PC-9 (cell line): ENCODE data around the gene ELMO1. TPM values are rescaled to one million over a fixed set of nuclear protein-coding genes. Genes with fewer than 3 reads are reported as not detected.

Source experiments
- BruUV-seq: library from RNA; stranded (reverse); fragments of 400-500 nt; replicated peaks from 2 replicates; lab custom pipeline; 2021; lab: Mats Ljungman, UMichigan
- CTCF ChIA-PET: fragments of 300-600 bp; sonication (Branson Sonifier 250); formaldehyde crosslinking; loops from one replicate; lab custom pipeline; 2022; ENCODE audit warnings: antibody characterized with exemption; lab: Charles Lee
- POLR2A ChIA-PET: fragments of 300-600 bp; sonication (Branson Sonifier 250); formaldehyde crosslinking; loops from one replicate; lab custom pipeline; 2022; ENCODE audit warnings: antibody characterized with exemption; ENCODE audit not compliant: unreplicated experiment; lab: Charles Lee
- DNase-seq, 2 experiments: peaks; one replicate each; pipeline versions ENCODE4 v3.0.0 to v3.0.0-alpha.2; 2015 to 2022; ENCODE audit warnings: mixed read lengths in 1 of 2
- H2AFZ ChIP-seq: fragments of 200-600 bp; sonication (generic); 2 replicates; pipeline ENCODE4 v1.8.1; 2017; ENCODE audit warnings: antibody characterized with exemption
- H3F3A ChIP-seq: fragments of 200-600 bp; sonication (generic); 2 replicates; pipeline ENCODE4 v1.8.1; 2017; ENCODE audit warnings: antibody characterized with exemption, mild to moderate bottlenecking, low read depth; ENCODE audit not compliant: insufficient read depth
- H3K27ac ChIP-seq: fragments of 200-600 bp; sonication (generic); 2 replicates; pipeline ENCODE4 v1.6.1; 2016; ENCODE audit warnings: mixed run types
- H3K27me3 ChIP-seq: fragments of 200-600 bp; sonication (generic); 2 replicates; pipeline ENCODE4 v1.6.1; 2016; ENCODE audit warnings: low read depth, mixed run types; ENCODE audit not compliant: insufficient read depth
- H3K36me3 ChIP-seq: fragments of 200-600 bp; sonication (generic); 2 replicates; pipeline ENCODE4 v1.6.1; 2016; ENCODE audit warnings: low read depth, mixed run types
- H3K4me1 ChIP-seq: fragments of 200-600 bp; sonication (generic); replicated peaks from 2 replicates; pipeline ENCODE4 v1.6.1; 2016; ENCODE audit warnings: mixed run types; ENCODE audit not compliant: insufficient read depth
- H3K4me2 ChIP-seq: fragments of 200-600 bp; sonication (generic); 2 replicates; pipeline ENCODE4 v1.6.1; 2017; ENCODE audit warnings: mixed run types
- H3K4me3 ChIP-seq: fragments of 200-600 bp; sonication (generic); 2 replicates; pipeline ENCODE4 v1.6.1; 2016; ENCODE audit warnings: mixed run types
- H3K79me2 ChIP-seq: fragments of 200-600 bp; sonication (generic); 2 replicates; pipeline ENCODE4 v1.6.1; 2017; ENCODE audit warnings: low read depth, mixed run types
- H3K9me2 ChIP-seq: fragments of 200-600 bp; sonication (generic); 2 replicates; pipeline ENCODE4 v1.8.1; 2017; ENCODE audit warnings: mild to moderate bottlenecking; ENCODE audit not compliant: insufficient read depth
- H3K9me3 ChIP-seq: fragments of 200-600 bp; sonication (generic); 2 replicates; pipeline ENCODE4 v1.8.1; 2016; ENCODE audit warnings: low read depth; ENCODE audit not compliant: insufficient read depth
- H4K20me1 ChIP-seq: fragments of 200-600 bp; sonication (generic); 2 replicates; pipeline ENCODE4 v1.8.1; 2017; ENCODE audit not compliant: insufficient read depth
- CTCF ChIP-seq: fragments of 200-600 bp; sonication (generic); conservative IDR thresholded peaks from 2 replicates; pipeline ENCODE4 v1.6.1; 2017; ENCODE audit warnings: mixed run types, antibody characterized with exemption, mild to moderate bottlenecking, moderate library complexity
- EZH2 ChIP-seq: fragments of 200-600 bp; sonication (generic); IDR thresholded peaks from 2 replicates; pipeline ENCODE4 v1.8.0; 2017; ENCODE audit warnings: antibody characterized with exemption, low read depth
- intact Hi-C: fragments of 100-400 bp; cut with micrococcal nuclease; formaldehyde crosslinking; loops from one replicate; pipeline ENCODE4 v1.10.0; 2022; ENCODE audit not compliant: unreplicated experiment
- total RNA-seq: library from RNA; stranded (reverse); gene quantifications from 2 replicates; pipeline ENCODE4 v1.2.3, GENCODE V29; 2021

The ELMO1 gene
- total RNA-seq, 1 experiment from 2014 or later = 4.8 TPM

DNA sequence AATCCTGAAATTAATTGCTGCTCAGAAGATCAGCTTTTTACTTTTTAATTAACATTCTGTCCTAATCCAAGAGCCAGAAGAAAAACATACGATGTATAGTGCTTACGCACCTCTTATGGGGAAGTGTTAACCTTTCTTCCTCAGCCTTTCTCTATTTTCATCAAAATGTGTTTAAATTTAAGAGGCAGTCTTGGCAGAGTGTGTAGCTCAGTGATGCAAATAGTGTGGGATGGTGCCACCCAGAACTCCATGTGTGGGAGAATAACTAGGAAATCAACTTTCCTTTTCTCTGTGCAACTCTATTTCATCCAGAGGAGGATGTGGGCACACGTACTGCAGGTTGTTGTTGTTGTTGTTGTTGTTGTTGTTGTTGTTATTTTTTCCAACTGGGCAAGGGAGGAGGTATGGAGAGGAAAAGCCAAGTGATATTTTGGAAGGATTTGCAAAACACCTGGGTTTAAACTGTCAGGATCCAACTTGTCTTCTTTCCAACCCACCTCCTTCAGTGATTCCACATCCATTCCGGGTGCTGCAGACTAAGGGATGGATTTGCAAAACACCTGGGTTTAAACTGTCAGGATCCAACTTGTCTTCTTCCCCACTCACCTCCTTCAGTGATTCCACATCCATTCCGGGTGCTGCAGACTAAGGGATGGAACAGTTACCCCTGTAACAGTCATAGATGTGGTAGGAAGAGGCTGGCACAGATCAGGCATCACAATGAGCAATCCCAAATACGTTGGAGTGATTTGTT is 19.8 kb downstream of the ELMO1 start:
- Histone ChIP-seq H3K36me3 (no peaks in the 10 kb centered on the region), H3K27ac (no peak overlapping the region), H3K79me2 (no peaks in the 10 kb centered on the region), H3F3A (no peaks in the 10 kb centered on the region), H4K20me1 (no peaks in the 10 kb centered on the region), H3K4me1 (no peaks in the 10 kb centered on the region), H3K9me2 (no peaks in the 10 kb centered on the region), H2AFZ (no peak overlapping the region), H3K9me3 (no peaks in the 10 kb centered on the region), H3K27me3 (peaks cover 3% of the 10 kb centered on the region), H3K4me2 (no peak overlapping the region), H3K4me3 (no peak overlapping the region)
- ChIA-PET CTCF (no interaction called here), POLR2A (no interaction called here)
- intact Hi-C loops = no loop called here
- no peak for DNase-seq
- TF ChIP-seq CTCF (no peak), EZH2 (no peak)
- no TSS peak for BruUV-seq

GRCh38 chr7:37427276-37427940 is 21.3 kb downstream of the ELMO1 start:
- no peak overlapping the region for H3K27ac ChIP-seq
- intact Hi-C loops = no loop called here
- no peaks in the 10 kb centered on the region for H3K36me3 ChIP-seq
- DNase-seq = no peak
- no peak overlapping the region for H3K4me3 ChIP-seq
- H3K4me1 ChIP-seq = no peaks in the 10 kb centered on the region
- no peaks in the 10 kb centered on the region for H3K9me2 ChIP-seq
- ChIA-PET POLR2A (no interaction called here), CTCF (no interaction called here)
- BruUV-seq = no TSS peak
- TF ChIP-seq EZH2 (no peak), CTCF (no peak)
- no peaks in the 10 kb centered on the region for H4K20me1 ChIP-seq
- no peaks in the 10 kb centered on the region for H3K79me2 ChIP-seq
- no peak overlapping the region for H3K4me2 ChIP-seq
- no peak overlapping the region for H2AFZ ChIP-seq
- no peaks in the 10 kb centered on the region for H3K9me3 ChIP-seq
- peaks cover 10% of the 10 kb centered on the region for H3K27me3 ChIP-seq
- no peaks in the 10 kb centered on the region for H3F3A ChIP-seq

GRCh38 chr7:37425498-37425897 is 23.2 kb downstream of the ELMO1 start:
- H3K79me2 ChIP-seq = no peaks in the 10 kb centered on the region
- H3K9me2 ChIP-seq = no peaks in the 10 kb centered on the region
- no peak overlapping the region for H3K4me2 ChIP-seq
- no peaks in the 10 kb centered on the region for H3K4me1 ChIP-seq
- no peaks in the 10 kb centered on the region for H3K9me3 ChIP-seq
- no peak overlapping the region for H2AFZ ChIP-seq
- no peak overlapping the region for H3K27ac ChIP-seq
- H3K27me3 ChIP-seq = peaks cover 18% of the 10 kb centered on the region
- CTCF ChIA-PET = interaction anchor here (0.7 kb wide), 1 partner anchor 17 kb away, joined by 3 read pairs; no protein-coding TSS in a partner anchor
- POLR2A ChIA-PET = no interaction called here
- no peaks in the 10 kb centered on the region for H4K20me1 ChIP-seq
- intact Hi-C loops = no loop called here
- no peaks in the 10 kb centered on the region for H3K36me3 ChIP-seq
- TF ChIP-seq EZH2 (no peak), CTCF (no peak)
- H3F3A ChIP-seq = no peaks in the 10 kb centered on the region
- no TSS peak for BruUV-seq
- H3K4me3 ChIP-seq = no peak overlapping the region
- DNase-seq = no peak
